Bronchial epithelial cell (primary cell): Measurements from ENCODE around the gene FRS3. TPM values are rescaled to one million over a fixed set of nuclear protein-coding genes. Genes with fewer than 3 reads are reported as not detected.

Experiments
- DNase-seq: peaks from one replicate; pipeline ENCODE4 v3.0.0-alpha.2; 2010; ENCODE audit warnings: low read depth
- FAIRE-seq: peaks from 2 replicates; lab custom pipeline; 2011; peaks lifted over from hg19 to GRCh38; lab: Jason Lieb, UNC
- H3K27me3 ChIP-seq: 2 replicates; pipeline ENCODE4 v1.5.1; 2011; ENCODE audit warnings: low read length; ENCODE audit not compliant: control insufficient read depth, insufficient read depth
- H3K36me3 ChIP-seq: 2 replicates; pipeline ENCODE4 v1.5.1; 2011; ENCODE audit warnings: low read length; ENCODE audit not compliant: control insufficient read depth, insufficient read depth
- H3K4me3 ChIP-seq: 2 replicates; pipeline ENCODE4 v1.5.1; 2011; ENCODE audit warnings: mild to moderate bottlenecking, low read depth, low read length, control low read depth
- total RNA-seq: library from RNA; depleted of rRNA; stranded (reverse); fragments of >200 nt; gene quantifications from 2 replicates; pipeline ENCODE4 v1.2.1, GENCODE V29; 2014
- TF ChIP-seq, protein P1 (sequence below): IDR thresholded peaks from 2 replicates; pipeline ENCODE4 v1.5.1; 2011; ENCODE audit warnings: mild to moderate bottlenecking, moderate library complexity, low read length, control low read depth, inconsistent platforms; ENCODE audit not compliant: insufficient read depth, severe bottlenecking

FRS3 gene
- total RNA-seq, 1 donor from 2014 or later = 0.79 TPM

GRCh38 chr6:41787219-41787917, 7.7 kb upstream of the FRS3 start, which contains the start of gene TOMM6:
Gene TOMM6, plus strand, starts transcription at chr6:41787694. Its CDS starts 4 bp downstream, at chr6:41787698.
- H3K4me3 ChIP-seq = peak within 1 kb of the TSS; percentile 94
- TF ChIP-seq, protein P1, sequence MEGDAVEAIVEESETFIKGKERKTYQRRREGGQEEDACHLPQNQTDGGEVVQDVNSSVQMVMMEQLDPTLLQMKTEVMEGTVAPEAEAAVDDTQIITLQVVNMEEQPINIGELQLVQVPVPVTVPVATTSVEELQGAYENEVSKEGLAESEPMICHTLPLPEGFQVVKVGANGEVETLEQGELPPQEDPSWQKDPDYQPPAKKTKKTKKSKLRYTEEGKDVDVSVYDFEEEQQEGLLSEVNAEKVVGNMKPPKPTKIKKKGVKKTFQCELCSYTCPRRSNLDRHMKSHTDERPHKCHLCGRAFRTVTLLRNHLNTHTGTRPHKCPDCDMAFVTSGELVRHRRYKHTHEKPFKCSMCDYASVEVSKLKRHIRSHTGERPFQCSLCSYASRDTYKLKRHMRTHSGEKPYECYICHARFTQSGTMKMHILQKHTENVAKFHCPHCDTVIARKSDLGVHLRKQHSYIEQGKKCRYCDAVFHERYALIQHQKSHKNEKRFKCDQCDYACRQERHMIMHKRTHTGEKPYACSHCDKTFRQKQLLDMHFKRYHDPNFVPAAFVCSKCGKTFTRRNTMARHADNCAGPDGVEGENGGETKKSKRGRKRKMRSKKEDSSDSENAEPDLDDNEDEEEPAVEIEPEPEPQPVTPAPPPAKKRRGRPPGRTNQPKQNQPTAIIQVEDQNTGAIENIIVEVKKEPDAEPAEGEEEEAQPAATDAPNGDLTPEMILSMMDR = peak; percentile 94
- FAIRE-seq = peak; percentile 18
- H3K36me3 ChIP-seq = peaks cover 6% of the 10 kb centered on the region
- DNase-seq = peak; percentile 86
- H3K27me3 ChIP-seq = no peaks in the 10 kb centered on the region

GRCh38 chr6:41786451-41787218, 6.9 kb upstream of the FRS3 start:
- peak overlapping the region; percentile 94 for H3K4me3 ChIP-seq
- peak; percentile 38 for DNase-seq
- no peaks in the 10 kb centered on the region for H3K27me3 ChIP-seq
- peaks cover 3% of the 10 kb centered on the region for H3K36me3 ChIP-seq
- TF ChIP-seq, protein P1 = peak; percentile 74
- FAIRE-seq = no peak

DNA sequence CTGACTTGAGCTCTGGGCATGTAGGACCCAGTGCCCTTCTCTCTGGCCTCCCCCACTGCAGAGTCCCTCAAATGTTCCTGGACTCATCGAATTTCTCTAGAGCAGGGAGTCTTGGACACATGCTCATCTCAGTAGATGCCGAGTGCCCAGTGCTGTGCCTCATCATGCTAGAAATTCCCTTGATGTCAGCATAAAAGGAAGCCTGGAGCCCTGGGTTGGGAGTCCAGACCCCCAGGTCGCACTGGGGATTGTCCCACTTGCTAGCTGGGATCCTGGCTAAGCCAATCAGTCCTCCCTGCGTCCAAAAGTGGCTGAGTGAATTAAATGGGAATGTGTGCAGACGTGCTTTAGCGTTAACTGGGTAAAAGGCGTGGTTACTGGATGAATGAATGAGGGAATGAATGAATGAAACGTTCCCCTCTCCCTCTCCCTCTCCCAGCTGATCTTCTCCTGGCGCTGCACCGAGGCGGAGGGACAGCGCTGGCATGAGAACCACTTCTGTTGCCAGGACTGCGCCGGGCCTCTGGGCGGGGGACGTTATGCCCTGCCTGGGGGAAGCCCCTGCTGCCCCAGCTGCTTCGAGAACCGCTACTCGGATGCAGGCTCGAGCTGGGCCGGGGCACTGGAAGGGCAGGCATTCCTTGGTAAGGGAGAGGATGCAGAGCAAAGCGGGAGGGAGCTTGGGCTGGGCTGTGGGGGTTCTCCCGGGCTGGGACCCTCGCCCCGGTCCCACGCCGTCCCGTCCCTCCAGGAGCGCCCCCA, 6.2 kb upstream of the FRS3 start:
- no peak for DNase-seq
- TF ChIP-seq, protein P1 = no peak
- FAIRE-seq = no peak
- H3K27me3 ChIP-seq = no peaks in the 10 kb centered on the region
- H3K4me3 ChIP-seq = peak overlapping the region; percentile 94
- peaks cover 3% of the 10 kb centered on the region for H3K36me3 ChIP-seq

DNA sequence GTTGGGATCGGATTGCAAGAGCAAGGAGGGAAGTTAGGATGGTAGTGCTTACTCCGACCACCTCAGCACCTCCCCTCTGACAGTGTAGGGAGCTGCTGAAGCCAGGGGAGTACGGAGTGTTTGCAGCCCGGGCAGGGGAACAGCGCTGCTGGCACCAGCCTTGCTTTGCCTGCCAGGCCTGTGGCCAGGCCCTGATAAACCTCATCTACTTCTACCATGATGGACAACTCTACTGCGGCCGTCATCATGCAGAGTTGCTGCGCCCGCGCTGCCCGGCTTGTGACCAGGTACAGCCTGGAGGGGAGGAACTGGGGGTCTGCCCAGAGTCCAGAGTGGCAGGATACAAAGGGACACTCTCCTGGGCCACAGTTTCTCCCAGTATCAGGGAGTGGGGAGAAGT, 5.6 kb upstream of the FRS3 start:
- Histone ChIP-seq H3K4me3 (no peak overlapping the region), H3K27me3 (no peaks in the 10 kb centered on the region), H3K36me3 (peaks cover 3% of the 10 kb centered on the region)
- no peak for DNase-seq
- no peak for FAIRE-seq
- TF ChIP-seq, protein P1 = no peak

DNA sequence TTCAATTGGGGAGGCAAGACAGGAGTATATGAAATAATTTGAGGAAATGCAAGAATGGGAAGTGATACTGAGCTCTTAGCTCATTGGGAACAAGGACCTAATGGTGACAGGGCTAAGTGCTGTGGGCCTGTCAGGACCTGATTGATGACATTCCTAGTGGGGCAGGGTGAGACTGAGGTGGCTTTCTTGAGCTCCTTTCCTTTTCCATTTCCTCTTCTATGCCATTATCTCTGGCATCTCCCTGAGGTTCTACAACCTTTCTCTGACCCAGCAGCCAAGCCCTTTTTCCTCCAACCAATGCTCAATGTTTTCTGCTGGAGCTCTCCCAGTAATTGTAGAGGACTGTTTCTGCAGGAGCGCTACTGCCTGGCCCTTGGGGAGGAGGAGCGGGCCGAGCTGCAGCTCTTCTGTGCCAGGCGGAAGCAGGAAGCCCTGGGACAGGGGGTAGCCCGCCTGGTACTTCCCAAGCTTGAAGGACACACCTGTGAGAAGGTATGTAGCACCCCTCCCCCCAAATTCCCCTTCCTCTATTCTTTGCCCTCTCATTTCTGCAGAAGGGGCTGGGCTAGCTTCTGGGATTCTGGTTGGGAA, 5.0 kb upstream of the FRS3 start:
- peaks cover 1% of the 10 kb centered on the region for H3K36me3 ChIP-seq
- no peak overlapping the region for H3K4me3 ChIP-seq
- no peaks in the 10 kb centered on the region for H3K27me3 ChIP-seq
- FAIRE-seq (no peak), DNase-seq (peak; percentile 38)
- TF ChIP-seq, protein P1 = no peak
